Measurements from ENCODE around the gene BUB1.

BUB1 gene

GRCh38 chr2:110655701-110656100, 22.2 kb downstream of the BUB1 start:
- Histone ChIP-seq H2BK120ac (ENCODE audit: low read depth, low read length) (no peak overlapping the region), H2AFZ (ENCODE audit: low read depth, low read length) (no peak overlapping the region), H2BK5ac (ENCODE audit: low read depth, low read length, poor library complexity, severe bottlenecking) (no peak overlapping the region), H3K27me3 (ENCODE audit: control insufficient read depth in 1 of 2, insufficient read depth in 1 of 2, low read length in 2 of 2) (no peaks in the 10 kb centered on the region), H4K8ac (ENCODE audit: low read length) (no peak overlapping the region), H2AK5ac (ENCODE audit: low read length, severe bottlenecking) (no peak overlapping the region), H3K18ac (ENCODE audit: low read depth in 1 of 2, low read length in 2 of 2) (no peak overlapping the region), H3K9ac (ENCODE audit: low read length) (no peak overlapping the region), H4K91ac (ENCODE audit: low read length) (no peak overlapping the region), H2BK15ac (ENCODE audit: low read depth, poor library complexity, severe bottlenecking) (no peak overlapping the region), H3K4me2 (ENCODE audit: low read length, poor library complexity, severe bottlenecking) (no peak overlapping the region), H3K4me1 (ENCODE audit: control insufficient read depth, insufficient read depth, low read depth, low read length) (peaks cover 2% of the 10 kb centered on the region), H3K4me3 (ENCODE audit: insufficient read depth in 1 of 2, low read depth in 1 of 2, low read length in 2 of 2) (no peak overlapping the region), H2BK12ac (ENCODE audit: low read length in 2 of 2) (no peak overlapping the region), H3K9me3 (ENCODE audit: control insufficient read depth, low read length) (no peaks in the 10 kb centered on the region), H3K27ac (ENCODE audit: low read length, poor library complexity, severe bottlenecking) (no peak overlapping the region), H3K36me3 (ENCODE audit: control insufficient read depth in 1 of 2, insufficient read depth in 2 of 2, low read depth in 1 of 2, low read length in 2 of 2) (peaks cover 0 to 22% of the 10 kb centered on the region in 2 experiments), H3K14ac (ENCODE audit: low read length in 2 of 2) (no peak overlapping the region), H3K23ac (ENCODE audit: low read length in 2 of 2) (no peak overlapping the region), H3K79me1 (replicated peaks; ENCODE audit: low read length, poor library complexity, severe bottlenecking) (peaks cover 3% of the 10 kb centered on the region), H3K4ac (ENCODE audit: low read depth in 1 of 2, low read length in 2 of 2) (no peak overlapping the region)
- no peak for DNase-seq
- WGBS = 96% methylated on average over 2 of the region's 2 CpGs

DNA sequence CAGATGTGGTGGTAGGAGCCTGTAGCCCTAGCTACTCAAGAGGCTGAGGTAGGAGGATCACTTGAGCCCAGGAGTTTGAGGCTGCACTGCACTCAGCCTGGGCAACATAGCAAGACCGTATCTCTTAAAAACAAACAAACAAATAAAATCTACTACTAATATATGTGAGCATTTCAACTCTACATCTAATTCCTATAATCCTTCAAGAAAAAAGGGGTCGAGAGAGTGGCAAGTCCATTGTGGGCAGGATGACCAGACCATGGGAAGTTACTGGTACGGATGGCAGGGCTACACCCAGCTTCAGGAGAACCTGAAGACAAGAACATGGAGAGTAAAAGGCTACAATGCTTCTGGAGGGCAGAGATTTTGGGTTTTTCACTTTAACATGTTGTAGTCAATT, 24.0 kb downstream of the BUB1 start:
- H3K4me3 ChIP-seq (ENCODE audit: insufficient read depth in 1 of 2, low read depth in 1 of 2, low read length in 2 of 2) = no peak overlapping the region
- no peaks in the 10 kb centered on the region for H3K9me3 ChIP-seq (ENCODE audit: control insufficient read depth, low read length)
- H3K27ac ChIP-seq (ENCODE audit: low read length, poor library complexity, severe bottlenecking) = no peak overlapping the region
- H4K8ac ChIP-seq (ENCODE audit: low read length) = no peak overlapping the region
- H3K14ac ChIP-seq (ENCODE audit: low read length in 2 of 2) = no peak overlapping the region
- H3K4ac ChIP-seq (ENCODE audit: low read depth in 1 of 2, low read length in 2 of 2) = no peak overlapping the region
- H4K91ac ChIP-seq (ENCODE audit: low read length) = no peak overlapping the region
- no peak overlapping the region for H2BK120ac ChIP-seq (ENCODE audit: low read depth, low read length)
- H3K79me1 ChIP-seq (replicated peaks; ENCODE audit: low read length, poor library complexity, severe bottlenecking) = peaks cover 3% of the 10 kb centered on the region
- WGBS = 100% methylated on average over 2 of the region's 3 CpGs
- H2BK12ac ChIP-seq (ENCODE audit: low read length in 2 of 2) = no peak overlapping the region
- no peaks in the 10 kb centered on the region for H3K4me1 ChIP-seq (ENCODE audit: control insufficient read depth, insufficient read depth, low read depth, low read length)
- no peak overlapping the region for H2BK5ac ChIP-seq (ENCODE audit: low read depth, low read length, poor library complexity, severe bottlenecking)
- H2AK5ac ChIP-seq (ENCODE audit: low read length, severe bottlenecking) = no peak overlapping the region
- H3K23ac ChIP-seq (ENCODE audit: low read length in 2 of 2) = no peak overlapping the region
- H3K9ac ChIP-seq (ENCODE audit: low read length) = no peak overlapping the region
- no peaks in the 10 kb centered on the region for H3K27me3 ChIP-seq (ENCODE audit: control insufficient read depth in 1 of 2, insufficient read depth in 1 of 2, low read length in 2 of 2)
- H2BK15ac ChIP-seq (ENCODE audit: low read depth, poor library complexity, severe bottlenecking) = no peak overlapping the region
- H3K4me2 ChIP-seq (ENCODE audit: low read length, poor library complexity, severe bottlenecking) = no peak overlapping the region
- H3K18ac ChIP-seq (ENCODE audit: low read depth in 1 of 2, low read length in 2 of 2) = no peak overlapping the region
- no peak overlapping the region for H2AFZ ChIP-seq (ENCODE audit: low read depth, low read length)
- peaks cover 0 to 24% of the 10 kb centered on the region in 2 experiments for H3K36me3 ChIP-seq (ENCODE audit: control insufficient read depth in 1 of 2, insufficient read depth in 2 of 2, low read depth in 1 of 2, low read length in 2 of 2)
- no peak for DNase-seq

- no peak for DNase-seq
- Histone ChIP-seq H3K9me3 (ENCODE audit: control insufficient read depth, low read length) (no peaks in the 10 kb centered on the region), H3K9ac (ENCODE audit: low read length) (no peak overlapping the region), H3K27ac (ENCODE audit: low read length, poor library complexity, severe bottlenecking) (no peak overlapping the region), H3K18ac (ENCODE audit: low read depth in 1 of 2, low read length in 2 of 2) (no peak overlapping the region), H3K23ac (ENCODE audit: low read length in 2 of 2) (no peak overlapping the region), H3K36me3 (ENCODE audit: control insufficient read depth in 1 of 2, insufficient read depth in 2 of 2, low read depth in 1 of 2, low read length in 2 of 2) (peaks cover 0 to 19% of the 10 kb centered on the region in 2 experiments), H3K27me3 (ENCODE audit: control insufficient read depth in 1 of 2, insufficient read depth in 1 of 2, low read length in 2 of 2) (no peaks in the 10 kb centered on the region), H3K4me2 (ENCODE audit: low read length, poor library complexity, severe bottlenecking) (no peak overlapping the region), H3K79me1 (replicated peaks; ENCODE audit: low read length, poor library complexity, severe bottlenecking) (peaks cover 9% of the 10 kb centered on the region), H2BK120ac (ENCODE audit: low read depth, low read length) (no peak overlapping the region), H2AFZ (ENCODE audit: low read depth, low read length) (no peak overlapping the region), H2BK15ac (ENCODE audit: low read depth, poor library complexity, severe bottlenecking) (no peak overlapping the region), H3K4ac (ENCODE audit: low read depth in 1 of 2, low read length in 2 of 2) (no peak overlapping the region), H3K4me3 (ENCODE audit: insufficient read depth in 1 of 2, low read depth in 1 of 2, low read length in 2 of 2) (no peak overlapping the region), H3K4me1 (ENCODE audit: control insufficient read depth, insufficient read depth, low read depth, low read length) (no peaks in the 10 kb centered on the region), H4K8ac (ENCODE audit: low read length) (no peak overlapping the region), H2BK5ac (ENCODE audit: low read depth, low read length, poor library complexity, severe bottlenecking) (no peak overlapping the region), H2BK12ac (ENCODE audit: low read length in 2 of 2) (no peak overlapping the region), H4K91ac (ENCODE audit: low read length) (no peak overlapping the region), H3K14ac (ENCODE audit: low read length in 2 of 2) (no peak overlapping the region), H2AK5ac (ENCODE audit: low read length, severe bottlenecking) (no peak overlapping the region)
- 90% methylated on average over 4 of the region's 4 CpGs for WGBS
Measured at GRCh38 chr2:110650346-110650745, 27.5 kb downstream of the BUB1 start.

DNA sequence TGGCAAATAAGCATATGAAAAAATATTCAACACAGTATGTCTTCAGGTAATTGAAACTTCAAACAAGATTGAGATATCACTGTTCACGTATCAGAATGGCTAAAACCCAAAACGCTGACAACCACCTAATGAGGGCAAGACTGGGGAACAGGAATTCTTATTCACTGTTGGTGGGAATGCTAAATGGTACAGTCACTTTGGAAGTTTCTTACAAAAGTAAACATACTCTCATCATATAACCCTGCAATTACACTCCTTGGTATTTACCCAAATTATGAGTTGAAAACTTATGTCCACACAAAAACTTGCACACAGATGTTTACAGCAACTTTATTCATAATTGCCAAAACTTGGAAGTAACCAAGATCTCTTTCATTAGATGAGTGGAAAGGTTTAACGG, 30.1 kb downstream of the BUB1 start:
- H2BK5ac ChIP-seq (ENCODE audit: low read depth, low read length, poor library complexity, severe bottlenecking) = no peak overlapping the region
- H3K4me3 ChIP-seq (ENCODE audit: insufficient read depth in 1 of 2, low read depth in 1 of 2, low read length in 2 of 2) = no peak overlapping the region
- no peak overlapping the region for H2BK12ac ChIP-seq (ENCODE audit: low read length in 2 of 2)
- H2AK5ac ChIP-seq (ENCODE audit: low read length, severe bottlenecking) = no peak overlapping the region
- no peak overlapping the region for H4K91ac ChIP-seq (ENCODE audit: low read length)
- no peak overlapping the region for H3K27ac ChIP-seq (ENCODE audit: low read length, poor library complexity, severe bottlenecking)
- H2BK15ac ChIP-seq (ENCODE audit: low read depth, poor library complexity, severe bottlenecking) = no peak overlapping the region
- no peak overlapping the region for H3K4me2 ChIP-seq (ENCODE audit: low read length, poor library complexity, severe bottlenecking)
- H3K18ac ChIP-seq (ENCODE audit: low read depth in 1 of 2, low read length in 2 of 2) = no peak overlapping the region
- no peak overlapping the region for H4K8ac ChIP-seq (ENCODE audit: low read length)
- peaks cover 0 to 8% of the 10 kb centered on the region in 2 experiments for H3K36me3 ChIP-seq (ENCODE audit: control insufficient read depth in 1 of 2, insufficient read depth in 2 of 2, low read depth in 1 of 2, low read length in 2 of 2)
- no peaks in the 10 kb centered on the region for H3K27me3 ChIP-seq (ENCODE audit: control insufficient read depth in 1 of 2, insufficient read depth in 1 of 2, low read length in 2 of 2)
- no peaks in the 10 kb centered on the region for H3K4me1 ChIP-seq (ENCODE audit: control insufficient read depth, insufficient read depth, low read depth, low read length)
- H3K14ac ChIP-seq (ENCODE audit: low read length in 2 of 2) = no peak overlapping the region
- peaks cover 7% of the 10 kb centered on the region for H3K79me1 ChIP-seq (replicated peaks; ENCODE audit: low read length, poor library complexity, severe bottlenecking)
- WGBS = 100% methylated on average over 1 of the region's 3 CpGs
- DNase-seq = no peak
- no peak overlapping the region for H2BK120ac ChIP-seq (ENCODE audit: low read depth, low read length)
- no peak overlapping the region for H3K4ac ChIP-seq (ENCODE audit: low read depth in 1 of 2, low read length in 2 of 2)
- H2AFZ ChIP-seq (ENCODE audit: low read depth, low read length) = no peak overlapping the region
- H3K9ac ChIP-seq (ENCODE audit: low read length) = no peak overlapping the region
- no peaks in the 10 kb centered on the region for H3K9me3 ChIP-seq (ENCODE audit: control insufficient read depth, low read length)
- no peak overlapping the region for H3K23ac ChIP-seq (ENCODE audit: low read length in 2 of 2)

Measured in mesenchymal stem cell (in vitro differentiated cells and primary cell).